T-helper 2 cell treated with Interferon-gamma antibody and Interleukin-4, amounts not matched to agents 100 ng/mL and 5 ng/mL, for 36 hours (primary cell): ENCODE results near the gene LRP1B. TPM values are rescaled to one million over a fixed set of nuclear protein-coding genes. Genes with fewer than 3 reads are reported as not detected.

Experiments used
- intact Hi-C: fragments of 100-400 bp; cut with micrococcal nuclease; formaldehyde crosslinking; loops from one replicate; pipeline ENCODE4 v1.15.1; 2023
- total RNA-seq: library from RNA; stranded (reverse); gene quantifications from 2 replicates; pipeline ENCODE4 v1.2.3, GENCODE V29; 2022

The LRP1B gene
- total RNA-seq, 1 donor from 2014 or later = not detected

DNA sequence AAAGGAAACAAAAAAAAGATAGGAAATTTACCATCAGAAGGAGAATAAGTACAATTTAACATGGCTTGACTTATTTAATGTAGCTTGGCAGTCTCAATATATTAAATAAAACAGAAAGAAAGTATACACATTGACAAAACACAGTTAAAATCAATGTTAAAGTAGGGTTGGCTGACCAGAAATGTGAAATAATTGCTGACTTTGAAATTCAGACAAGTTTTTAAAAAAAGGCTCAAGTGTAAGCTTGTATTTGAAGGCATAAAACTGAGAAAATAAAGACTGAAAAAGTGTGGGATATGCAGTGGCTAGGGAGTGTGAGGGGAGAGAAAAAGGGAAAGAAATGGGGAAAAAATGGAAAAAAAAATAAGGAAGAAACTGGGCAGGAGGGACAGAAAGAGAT is 665.8 kb downstream of the LRP1B start:
- intact Hi-C loops = no loop called here

DNA sequence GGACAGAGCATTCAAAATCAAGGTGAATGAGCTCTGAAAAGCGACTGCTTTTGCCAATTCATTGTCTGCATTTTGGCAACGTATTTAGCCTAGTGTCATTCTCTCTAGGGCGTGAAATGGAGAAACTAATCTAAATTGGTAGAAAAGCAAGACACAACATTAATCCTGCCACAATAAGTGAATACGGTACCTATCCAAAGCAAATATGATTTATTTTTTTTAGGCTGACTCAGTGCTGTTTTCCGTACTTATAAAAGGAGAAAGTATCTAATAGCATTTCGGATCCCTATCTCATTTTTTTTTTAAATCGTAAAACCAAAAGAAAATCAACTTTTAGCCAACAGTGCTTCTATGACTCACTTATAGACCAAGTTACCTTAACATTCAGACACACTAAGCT is 672.5 kb downstream of the LRP1B start:
- intact Hi-C loops = no loop called here

GRCh38 chr2:141455877-141456276 is 674.9 kb downstream of the LRP1B start:
- intact Hi-C loops = no loop called here

GRCh38 chr2:141455211-141455826 is 675.5 kb downstream of the LRP1B start:
- intact Hi-C loops = no loop called here

GRCh38 chr2:141440072-141440635 is 690.7 kb downstream of the LRP1B start:
- intact Hi-C loops = no loop called here

- intact Hi-C loops = no loop called here
These were observed 691.3 kb downstream of the LRP1B start for GRCh38 chr2:141439524-141439923.

DNA sequence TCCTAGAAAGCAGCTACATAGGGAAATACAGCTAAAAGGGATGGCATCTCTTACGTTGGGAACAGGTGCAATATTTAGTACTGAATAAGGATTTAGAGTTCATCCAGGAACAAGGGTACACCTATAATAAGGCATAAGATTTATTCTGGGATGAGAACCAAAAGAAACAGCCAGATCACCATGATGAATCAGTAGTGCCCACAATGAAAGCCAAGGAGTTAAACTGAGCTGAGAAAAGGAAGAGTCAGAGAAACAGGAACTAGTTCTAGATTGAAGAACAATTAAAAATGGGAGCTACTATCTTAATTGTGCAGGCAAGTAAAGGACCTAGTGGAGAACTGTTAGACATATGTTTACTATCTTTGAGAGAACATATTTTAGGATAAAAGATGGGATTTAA is 692.3 kb downstream of the LRP1B start:
- intact Hi-C loops = no loop called here

DNA sequence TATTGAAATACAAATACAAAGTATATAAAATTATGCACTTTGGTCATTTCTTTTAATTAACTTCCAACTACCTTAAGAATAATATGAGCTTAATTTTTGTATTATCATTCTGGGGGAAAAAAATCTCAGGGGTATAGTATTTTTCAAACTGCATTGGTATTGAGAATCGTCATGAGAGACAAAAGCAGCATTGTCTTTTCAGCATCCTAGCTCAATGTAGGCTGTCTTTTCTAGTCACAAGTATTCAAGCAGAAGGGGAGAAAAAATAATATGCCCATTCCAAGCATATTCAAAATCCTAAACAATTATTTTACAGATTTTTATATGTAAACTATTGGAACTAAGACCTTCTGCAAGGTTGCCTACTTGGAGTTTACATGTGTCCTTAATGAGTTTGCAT is 693.3 kb downstream of the LRP1B start:
- intact Hi-C loops = no loop called here

GRCh38 chr2:141423124-141423523 is 707.7 kb downstream of the LRP1B start:
- intact Hi-C loops = no loop called here

DNA sequence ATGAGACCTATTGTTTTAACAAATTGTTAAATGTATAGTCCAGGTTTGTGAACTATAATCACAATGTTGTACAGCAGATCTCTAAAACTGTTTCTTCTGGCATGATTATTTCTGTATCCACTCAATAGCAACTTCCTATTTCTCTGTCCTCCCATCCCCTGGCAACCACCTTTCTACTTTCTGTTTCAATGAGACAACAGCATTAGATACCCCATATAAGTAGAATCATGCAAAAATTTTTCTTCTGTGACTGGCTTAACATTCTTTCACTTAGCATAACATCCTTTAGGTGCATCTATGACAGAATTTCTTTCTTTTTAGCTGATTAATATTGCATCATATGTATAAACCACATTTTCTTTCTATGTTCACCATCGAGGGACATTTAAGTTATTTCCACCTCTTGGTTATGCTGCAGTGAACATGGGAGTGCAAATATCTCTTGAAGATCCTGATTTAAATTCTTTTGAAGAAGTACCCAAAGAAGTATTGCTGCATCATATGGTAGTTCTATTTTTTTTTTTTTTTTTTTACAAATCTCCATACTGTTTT is 713.5 kb downstream of the LRP1B start:
- intact Hi-C loops = no loop called here

DNA sequence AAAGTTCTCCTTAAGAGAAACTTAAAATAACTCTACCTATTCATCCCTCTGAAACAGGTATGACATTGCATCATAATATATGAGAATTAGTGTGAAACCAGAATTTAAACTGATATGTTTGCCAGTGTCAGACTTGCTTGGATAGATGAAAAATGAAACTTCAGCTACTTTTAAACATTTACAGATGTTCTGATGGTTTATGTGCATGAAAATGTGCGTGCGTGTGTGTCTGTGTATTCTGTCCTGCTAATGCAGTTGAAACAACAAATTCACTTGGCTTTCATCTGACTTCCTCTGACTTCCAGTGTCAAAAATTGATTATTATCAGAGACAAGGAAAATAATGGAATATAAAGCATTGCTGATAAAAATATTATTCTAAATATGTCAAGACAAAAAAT is 719.4 kb downstream of the LRP1B start:
- intact Hi-C loops = no loop called here

DNA sequence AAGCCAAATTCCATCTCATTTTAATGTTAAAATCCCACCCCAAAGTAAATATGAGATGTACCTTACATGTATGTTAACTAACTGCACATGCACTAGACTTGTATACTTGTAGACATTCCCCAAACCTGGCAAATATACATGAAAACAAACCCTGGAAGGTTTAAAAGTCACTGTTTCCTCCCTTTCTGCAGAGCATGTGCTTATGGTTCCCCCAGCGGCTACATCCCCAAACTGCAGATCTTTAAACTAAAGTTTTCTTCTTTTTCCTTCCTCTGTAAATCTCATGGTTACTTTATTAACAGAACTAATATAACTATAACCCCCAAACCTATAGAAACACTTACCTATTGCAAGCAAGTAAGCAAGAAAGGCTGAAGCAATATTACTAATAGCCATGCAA is 731.5 kb downstream of the LRP1B start:
- intact Hi-C loops = no loop called here

DNA sequence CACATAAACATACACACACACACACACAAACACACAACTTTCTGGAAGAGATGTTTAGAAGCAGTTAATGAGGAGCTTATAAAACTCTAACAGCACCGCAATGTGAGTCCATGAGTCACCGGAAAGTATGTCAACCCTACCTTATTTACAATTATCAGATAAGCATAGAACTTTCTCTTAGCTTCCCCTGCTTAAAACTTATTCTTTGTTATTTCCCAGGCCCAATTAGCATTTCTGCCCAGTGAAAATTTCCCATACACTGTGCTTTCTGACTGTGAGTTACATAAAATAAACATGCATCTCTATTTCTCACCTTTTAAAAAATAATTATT is 737.6 kb downstream of the LRP1B start:
- intact Hi-C loops = no loop called here

- intact Hi-C loops = no loop called here
These were observed 738.2 kb downstream of the LRP1B start for GRCh38 chr2:141392517-141393213.

DNA sequence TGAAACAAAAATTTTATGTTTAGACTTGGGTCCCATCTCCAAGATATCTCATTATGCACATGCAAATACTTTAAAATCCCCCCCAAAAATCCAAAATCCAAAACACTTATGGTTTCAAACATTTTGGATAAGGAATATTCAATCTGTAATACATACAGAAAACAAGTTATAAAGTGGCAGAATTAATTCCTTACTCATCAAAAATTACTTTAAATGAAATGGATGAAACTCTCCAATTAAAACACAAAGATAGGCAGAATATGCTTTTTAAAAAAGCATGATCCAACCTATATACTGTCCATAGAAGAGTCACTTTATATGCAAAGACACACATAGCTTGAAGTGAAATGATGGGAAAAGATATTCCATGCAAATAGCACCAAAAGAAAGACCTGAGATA is 744.6 kb downstream of the LRP1B start:
- intact Hi-C loops = no loop called here

- intact Hi-C loops = no loop called here
These were observed 746.1 kb downstream of the LRP1B start for GRCh38 chr2:141384676-141385075.

DNA sequence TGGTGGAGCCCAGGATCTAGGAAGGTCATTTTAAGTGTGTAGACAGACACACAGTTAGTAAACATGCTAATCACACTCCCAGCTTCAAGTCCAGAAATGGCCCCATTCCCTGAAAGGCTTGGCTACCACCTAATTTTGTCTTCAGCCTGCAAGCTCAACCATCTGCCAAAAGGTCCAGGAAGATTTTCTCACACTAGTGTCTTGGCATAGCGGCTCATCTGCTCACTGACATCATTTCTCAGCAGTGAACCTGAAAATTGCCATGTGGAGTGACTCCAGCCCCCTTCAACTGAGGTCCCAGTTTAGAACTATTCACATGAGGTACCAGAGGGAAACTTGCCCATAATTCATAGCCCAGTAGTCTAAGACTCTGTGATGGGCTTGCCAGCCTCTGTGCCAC is 748.9 kb downstream of the LRP1B start:
- intact Hi-C loops = no loop called here

DNA sequence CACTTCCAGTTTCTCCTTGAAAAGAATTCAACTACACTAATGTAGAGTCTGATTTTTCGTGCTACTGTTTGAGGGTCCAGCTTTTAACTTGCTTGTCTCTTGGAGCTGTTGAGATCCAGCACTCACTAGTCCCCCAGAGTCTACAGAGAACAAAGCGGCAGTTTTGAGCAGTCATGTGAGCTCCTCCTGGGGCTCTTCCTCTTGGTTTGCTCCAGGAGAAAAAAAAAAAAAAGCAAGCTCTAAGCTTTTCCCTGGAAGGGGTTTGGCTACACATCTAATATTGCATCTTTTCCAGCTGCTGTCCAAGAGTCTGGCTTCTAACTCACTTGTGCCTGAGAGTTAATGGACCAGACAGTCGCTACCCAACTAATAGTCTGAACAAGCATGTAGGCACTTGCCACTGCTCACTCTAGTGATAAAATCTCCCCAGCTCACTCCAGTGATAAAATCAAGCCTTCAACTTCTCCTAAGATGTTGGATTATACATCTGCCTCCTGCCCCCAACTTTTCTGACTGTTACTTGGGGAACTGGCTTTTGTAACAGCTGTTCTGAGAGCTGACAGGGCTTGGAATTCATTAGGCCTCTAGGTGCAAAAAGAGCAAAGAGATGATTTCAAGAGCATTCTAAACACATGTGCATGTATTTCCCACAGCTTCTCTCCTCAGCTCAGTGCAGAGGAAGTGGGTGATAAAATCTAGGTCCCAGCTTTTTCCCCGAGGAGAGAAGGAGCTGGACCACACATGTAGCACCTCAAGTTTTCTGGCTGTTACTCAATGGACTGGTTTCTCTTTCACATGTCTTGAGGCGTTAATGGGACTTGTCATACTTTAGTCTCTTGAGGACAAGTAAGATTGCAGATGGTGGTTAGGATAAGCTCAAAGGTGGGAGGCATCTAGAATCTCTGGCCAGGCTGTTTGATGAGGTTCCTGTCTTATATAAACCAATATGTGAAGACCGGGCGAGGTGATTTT is 750.5 kb downstream of the LRP1B start:
- intact Hi-C loops = no loop called here

DNA sequence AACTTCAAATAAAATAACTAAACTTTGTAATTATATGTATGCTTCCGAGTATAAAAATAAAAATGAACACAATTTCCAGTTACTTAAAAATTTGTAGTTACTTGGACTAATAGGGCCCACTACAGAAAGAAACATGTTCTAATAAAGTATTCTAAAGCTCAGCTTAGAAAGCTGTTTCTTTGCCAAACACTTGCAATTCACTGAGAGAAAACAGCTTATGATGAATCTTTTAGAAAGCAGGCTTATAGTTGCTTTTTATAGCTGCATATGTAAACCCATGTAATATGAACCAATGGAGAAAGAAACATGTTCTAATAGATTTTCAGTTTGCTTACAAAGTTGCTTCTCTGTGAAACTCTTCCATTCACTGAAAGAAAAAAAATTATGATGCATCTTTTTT is 766.0 kb downstream of the LRP1B start:
- intact Hi-C loops = no loop called here

GRCh38 chr2:141362311-141362710 is 768.5 kb downstream of the LRP1B start:
- intact Hi-C loops = no loop called here

DNA sequence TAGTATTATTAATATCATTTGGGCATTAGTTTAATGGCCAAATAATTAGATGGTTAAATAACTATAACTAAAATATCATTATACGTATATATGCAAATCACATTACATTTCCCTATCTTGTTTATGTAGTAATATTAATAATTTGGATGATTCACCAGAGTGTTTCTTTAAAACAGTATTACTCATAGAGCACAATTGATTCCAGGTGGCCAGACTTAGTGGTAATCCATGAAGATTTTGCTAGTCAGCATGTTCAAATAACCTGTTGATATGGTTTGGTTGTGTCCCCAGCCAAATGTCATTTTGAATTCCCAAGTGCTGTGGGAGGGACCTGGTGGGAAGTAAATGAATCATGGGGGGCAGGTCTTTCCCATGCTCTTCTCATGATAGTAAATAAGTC is 782.3 kb downstream of the LRP1B start:
- intact Hi-C loops = no loop called here

DNA sequence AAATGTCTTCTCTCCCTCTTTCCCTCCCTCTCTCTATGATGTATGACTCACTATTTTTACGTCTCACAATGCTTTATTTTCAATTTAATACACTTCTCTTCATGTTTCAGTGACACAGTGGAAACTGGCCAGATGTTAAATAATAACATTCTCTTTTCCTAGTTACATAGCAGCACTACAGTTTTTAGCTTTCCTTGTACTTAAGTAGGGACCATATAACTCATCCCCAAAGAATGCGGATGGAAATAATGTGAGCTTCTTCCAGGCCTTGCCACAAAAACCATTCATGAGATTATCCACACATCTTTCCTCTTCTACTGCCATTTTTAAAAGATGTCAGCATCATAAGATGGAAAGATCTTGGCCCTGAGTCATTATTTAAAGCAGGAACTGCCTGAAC is 789.4 kb downstream of the LRP1B start:
- intact Hi-C loops = no loop called here
